Omental fat pad (tissue), 4 donors: ENCODE results near the gene MAP4K3. TPM values are rescaled to one million over a fixed set of nuclear protein-coding genes. Genes with fewer than 3 reads are reported as not detected.
"Not testable (repeated sequence)": the region's sequence is repeated elsewhere in the genome, so short reads cannot be mapped to it uniquely, and the experiment has no call there.

Experiments used
- ATAC-seq: fragments of 150-250 bp; one replicate; pipeline ENCODE4 v1.9.1; 2016; ENCODE audit warnings: mild to moderate bottlenecking, moderate library complexity; ENCODE audit not compliant: low FRiP score
- DNase-seq: peaks from one replicate; pipeline ENCODE4 v3.0.0-alpha.2; 2019; ENCODE audit warnings: low spot score
- total RNA-seq, 4 donors: library from RNA; depleted of rRNA; stranded (reverse); fragments of >200 nt; gene quantifications; one replicate each; pipeline ENCODE4 v1.1.0, GENCODE V29; 2016
- TF ChIP-seq, protein P1 (sequence below), 3 donors: fragments of 450-650 bp; IDR thresholded peaks; one replicate each; pipeline ENCODE4 v1.5.1; 2016 to 2017; ENCODE audit warnings: antibody characterized with exemption in 3 of 3, mild to moderate bottlenecking in 3 of 3, moderate library complexity in 2 of 3

Gene MAP4K3
- total RNA-seq, 4 donors from 2014 or later, result 45.9 to 93.7 (median 66.1) TPM

DNA sequence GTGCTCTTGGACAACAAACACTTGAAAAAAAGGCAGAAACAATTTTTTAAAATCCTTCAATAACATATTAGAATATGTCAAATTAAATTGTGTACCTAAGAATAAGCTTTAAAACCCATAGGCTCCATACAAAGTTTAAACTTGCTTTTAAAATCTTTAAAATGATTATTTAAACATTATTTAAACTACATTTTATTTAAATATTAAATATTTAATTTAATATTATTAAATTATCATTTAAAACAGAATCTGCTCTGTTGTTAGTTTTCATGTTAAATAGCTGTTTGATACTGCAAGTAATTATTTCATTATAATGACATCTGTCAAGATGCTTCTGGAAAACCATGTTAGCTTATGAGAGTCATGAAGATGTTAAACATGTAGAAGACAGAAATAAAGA is 75.6 kb downstream of the MAP4K3 start:
- ATAC-seq (no peak), DNase-seq (no peak)
- TF ChIP-seq, protein P1, sequence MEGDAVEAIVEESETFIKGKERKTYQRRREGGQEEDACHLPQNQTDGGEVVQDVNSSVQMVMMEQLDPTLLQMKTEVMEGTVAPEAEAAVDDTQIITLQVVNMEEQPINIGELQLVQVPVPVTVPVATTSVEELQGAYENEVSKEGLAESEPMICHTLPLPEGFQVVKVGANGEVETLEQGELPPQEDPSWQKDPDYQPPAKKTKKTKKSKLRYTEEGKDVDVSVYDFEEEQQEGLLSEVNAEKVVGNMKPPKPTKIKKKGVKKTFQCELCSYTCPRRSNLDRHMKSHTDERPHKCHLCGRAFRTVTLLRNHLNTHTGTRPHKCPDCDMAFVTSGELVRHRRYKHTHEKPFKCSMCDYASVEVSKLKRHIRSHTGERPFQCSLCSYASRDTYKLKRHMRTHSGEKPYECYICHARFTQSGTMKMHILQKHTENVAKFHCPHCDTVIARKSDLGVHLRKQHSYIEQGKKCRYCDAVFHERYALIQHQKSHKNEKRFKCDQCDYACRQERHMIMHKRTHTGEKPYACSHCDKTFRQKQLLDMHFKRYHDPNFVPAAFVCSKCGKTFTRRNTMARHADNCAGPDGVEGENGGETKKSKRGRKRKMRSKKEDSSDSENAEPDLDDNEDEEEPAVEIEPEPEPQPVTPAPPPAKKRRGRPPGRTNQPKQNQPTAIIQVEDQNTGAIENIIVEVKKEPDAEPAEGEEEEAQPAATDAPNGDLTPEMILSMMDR (IDR thresholded peaks at IDR 0.05), result no peak

DNA sequence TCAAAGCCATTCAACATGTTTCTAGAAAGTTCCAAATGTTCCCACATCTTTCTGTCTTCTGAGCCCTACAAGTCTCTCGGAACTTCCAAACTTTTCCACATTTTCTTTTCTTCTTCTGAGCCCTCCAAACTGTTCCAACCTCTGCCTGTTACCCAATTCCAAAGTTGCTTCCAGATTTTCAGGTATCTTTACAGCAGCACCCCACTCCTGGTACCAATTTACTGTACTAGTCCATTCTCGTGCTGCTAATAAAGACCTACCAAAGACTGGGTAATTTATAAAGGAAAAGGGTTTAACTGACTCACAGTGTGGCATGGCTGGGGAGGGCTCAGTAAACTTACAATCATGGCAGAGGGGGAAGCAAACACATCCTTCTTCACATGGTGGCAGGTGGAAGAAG is 76.7 kb downstream of the MAP4K3 start:
- DNase-seq, ATAC-seq: not testable (repeated sequence)

DNA sequence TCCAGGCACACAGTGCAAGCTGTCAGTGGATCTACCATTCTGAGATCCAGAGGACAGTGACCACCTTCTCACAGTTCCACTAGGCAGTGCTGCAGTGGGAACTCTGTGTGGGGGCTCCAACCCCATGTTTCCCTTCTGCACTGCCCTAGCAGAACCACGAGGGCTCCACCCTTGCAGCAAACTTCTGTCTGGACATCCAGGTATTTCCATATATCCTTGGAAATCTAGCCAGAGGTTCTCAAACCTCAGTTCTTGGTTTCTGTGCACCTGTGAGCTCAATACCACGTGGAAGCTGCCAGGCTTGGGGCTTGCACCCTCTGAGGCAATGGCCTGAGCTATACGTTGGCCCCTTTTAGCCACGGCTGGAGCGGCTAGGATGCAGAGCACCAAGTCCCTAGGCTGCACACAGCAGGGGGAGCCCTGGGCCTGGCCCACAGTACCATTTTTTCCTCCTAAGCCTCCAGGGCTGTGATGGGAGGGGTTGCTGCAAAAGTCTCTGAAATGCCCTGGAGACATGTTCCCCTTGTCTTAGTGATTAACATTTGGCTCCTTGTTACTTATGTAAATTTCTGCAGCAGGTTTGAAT is 77.5 kb downstream of the MAP4K3 start:
- DNase-seq, result no peak
- TF ChIP-seq, protein P1 (IDR thresholded peaks at IDR 0.05), result no peak

DNA sequence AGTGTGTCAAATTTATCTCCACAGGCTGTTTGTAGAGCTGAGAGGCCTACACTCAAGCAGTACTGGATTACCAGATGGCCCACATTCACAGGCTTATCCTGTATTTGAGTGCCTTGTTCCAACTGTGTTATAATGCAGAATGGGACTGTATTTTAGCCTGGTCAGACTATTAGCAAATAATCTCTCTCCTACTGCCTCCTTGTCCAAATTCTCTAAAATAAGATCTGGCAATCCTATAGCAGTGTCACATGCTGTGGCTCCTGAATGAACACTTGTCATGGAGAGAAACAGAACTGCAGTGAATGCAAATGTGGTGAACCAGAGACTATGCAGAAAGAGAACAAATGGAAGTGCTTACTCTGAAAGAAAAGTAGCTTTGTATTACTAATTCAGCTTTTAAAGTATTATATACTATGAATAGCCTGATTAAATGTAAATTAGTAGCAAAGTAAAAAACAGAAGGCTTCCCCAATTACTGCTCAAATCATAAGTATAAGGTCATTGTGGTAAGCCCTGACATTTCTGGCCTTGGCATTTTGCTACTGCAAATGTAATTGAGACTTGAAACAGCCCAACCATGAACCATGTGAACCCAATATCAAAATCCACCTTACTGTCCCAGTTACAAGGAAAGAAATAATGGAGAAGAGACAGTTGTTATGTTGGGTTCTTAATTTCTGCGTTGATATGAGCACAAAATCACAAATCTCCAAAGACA is 80.0 kb downstream of the MAP4K3 start:
- TF ChIP-seq, protein P1 (IDR thresholded peaks at IDR 0.05), result no peak
- ATAC-seq (no peak), DNase-seq (no peak)

More for the DNA sequence above, 77.5 kb downstream of the MAP4K3 start:
- no peak for ATAC-seq

DNA sequence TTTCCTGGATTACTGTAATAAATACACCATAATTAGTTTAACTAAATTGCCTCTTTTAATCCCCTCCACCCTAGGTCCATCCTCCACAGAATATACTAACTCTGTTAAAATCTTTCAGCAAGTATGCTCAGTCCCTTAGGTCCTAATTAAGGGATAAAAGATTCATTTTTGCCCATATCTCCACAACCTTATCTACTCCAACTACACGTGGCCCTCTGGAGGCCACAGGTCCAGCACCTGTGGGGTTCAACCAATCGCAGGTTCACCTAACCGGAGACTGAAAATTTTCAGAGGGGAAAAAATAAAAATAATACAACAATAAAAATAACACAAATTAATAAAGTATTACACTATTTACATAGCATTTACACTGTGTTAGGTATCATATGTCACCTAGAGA is 86.4 kb downstream of the MAP4K3 start:
- no peak for DNase-seq
- ATAC-seq, result no peak
- TF ChIP-seq, protein P1 (IDR thresholded peaks at IDR 0.05), result no peak

DNA sequence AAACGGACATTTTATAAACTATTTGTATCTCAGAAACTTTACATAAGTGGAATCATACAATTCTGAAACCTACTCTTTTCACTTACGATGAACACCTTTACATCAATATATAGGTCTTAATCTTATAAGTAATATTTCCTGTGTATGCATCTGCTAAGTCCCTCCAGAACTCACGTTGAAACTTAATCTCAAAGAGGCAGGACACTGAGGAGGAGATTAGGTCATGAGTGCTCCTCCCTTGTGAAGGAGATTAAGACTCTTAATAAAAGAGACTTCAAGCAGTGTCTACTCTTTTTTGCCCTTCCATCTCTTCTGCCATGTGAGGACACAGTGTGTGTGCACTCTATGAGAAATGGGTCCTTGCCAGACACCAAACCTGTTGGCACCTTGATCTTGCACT is 98.6 kb downstream of the MAP4K3 start:
- ATAC-seq, result no peak
- TF ChIP-seq, protein P1 (IDR thresholded peaks at IDR 0.05), result no peak
- DNase-seq, result no peak

DNA sequence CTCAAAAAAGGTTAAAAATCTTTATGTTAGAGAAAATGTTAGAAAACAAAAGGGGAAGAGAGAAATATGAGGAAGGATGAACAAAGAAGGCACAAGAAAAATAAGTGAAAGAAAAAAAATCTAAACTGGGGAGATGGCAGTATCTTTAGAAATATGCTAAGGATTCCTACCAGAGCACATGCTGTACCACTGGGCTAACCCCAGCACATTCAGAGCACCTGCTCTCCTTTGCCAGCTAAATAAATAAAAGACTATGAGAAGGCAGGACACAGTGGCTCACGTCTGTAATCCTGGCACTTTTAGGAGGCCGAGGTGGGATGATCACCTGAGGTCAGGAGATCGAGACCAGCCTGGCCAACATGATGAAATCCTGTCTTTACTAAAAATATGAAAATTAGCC is 101.2 kb downstream of the MAP4K3 start:
- ATAC-seq, result no peak
- TF ChIP-seq, protein P1 (IDR thresholded peaks at IDR 0.05), result no peak
- DNase-seq, result no peak
